Stimulated activated naive CD4-positive, alpha-beta T cell (primary cell): ENCODE results near the gene SOWAHA.
A peak's percentile ranks its signal among the peaks of the same experiment; 100 is the strongest.
"Not testable (repeated sequence)": the region's sequence is repeated elsewhere in the genome, so short reads cannot be mapped to it uniquely, and the experiment has no call there.

ENCODE experiments used
- DNase-seq, 6 experiments: peaks; one replicate each; lab custom pipeline; 2025; lab: John Stamatoyannopoulos, UW

The SOWAHA gene

GRCh38 chr5:132853323-132853722 is 40.2 kb downstream of the SOWAHA start:
- no peak for DNase-seq

GRCh38 chr5:132853790-132854189 is 40.7 kb downstream of the SOWAHA start:
- DNase-seq: no peak

GRCh38 chr5:132854301-132854700 is 41.2 kb downstream of the SOWAHA start:
- no peak for DNase-seq

- not testable (repeated sequence) for DNase-seq
Measured at GRCh38 chr5:132854992-132855391, 41.9 kb downstream of the SOWAHA start.

- DNase-seq: no peak
Measured at GRCh38 chr5:132856011-132856410, 42.9 kb downstream of the SOWAHA start.

GRCh38 chr5:132859889-132860437 is 46.9 kb downstream of the SOWAHA start:
- no peak for DNase-seq

GRCh38 chr5:132860742-132861141 is 47.6 kb downstream of the SOWAHA start:
- DNase-seq: no peak

- DNase-seq: peak in 2 of 6 experiments; percentile 26 to 27
Measured at GRCh38 chr5:132865668-132866341, 52.7 kb downstream of the SOWAHA start.
